Measurements from ENCODE around the gene TMEM126B. TPM values are rescaled to one million over a fixed set of nuclear protein-coding genes. Genes with fewer than 3 reads are reported as not detected.

The TMEM126B gene
- total and polyA plus RNA-seq, 10 of the 15 experiments (the other 5 are each of a cell fraction or from before 2014, with no cell fraction given) = 36.9 to 117 (median 70.3) TPM

DNA sequence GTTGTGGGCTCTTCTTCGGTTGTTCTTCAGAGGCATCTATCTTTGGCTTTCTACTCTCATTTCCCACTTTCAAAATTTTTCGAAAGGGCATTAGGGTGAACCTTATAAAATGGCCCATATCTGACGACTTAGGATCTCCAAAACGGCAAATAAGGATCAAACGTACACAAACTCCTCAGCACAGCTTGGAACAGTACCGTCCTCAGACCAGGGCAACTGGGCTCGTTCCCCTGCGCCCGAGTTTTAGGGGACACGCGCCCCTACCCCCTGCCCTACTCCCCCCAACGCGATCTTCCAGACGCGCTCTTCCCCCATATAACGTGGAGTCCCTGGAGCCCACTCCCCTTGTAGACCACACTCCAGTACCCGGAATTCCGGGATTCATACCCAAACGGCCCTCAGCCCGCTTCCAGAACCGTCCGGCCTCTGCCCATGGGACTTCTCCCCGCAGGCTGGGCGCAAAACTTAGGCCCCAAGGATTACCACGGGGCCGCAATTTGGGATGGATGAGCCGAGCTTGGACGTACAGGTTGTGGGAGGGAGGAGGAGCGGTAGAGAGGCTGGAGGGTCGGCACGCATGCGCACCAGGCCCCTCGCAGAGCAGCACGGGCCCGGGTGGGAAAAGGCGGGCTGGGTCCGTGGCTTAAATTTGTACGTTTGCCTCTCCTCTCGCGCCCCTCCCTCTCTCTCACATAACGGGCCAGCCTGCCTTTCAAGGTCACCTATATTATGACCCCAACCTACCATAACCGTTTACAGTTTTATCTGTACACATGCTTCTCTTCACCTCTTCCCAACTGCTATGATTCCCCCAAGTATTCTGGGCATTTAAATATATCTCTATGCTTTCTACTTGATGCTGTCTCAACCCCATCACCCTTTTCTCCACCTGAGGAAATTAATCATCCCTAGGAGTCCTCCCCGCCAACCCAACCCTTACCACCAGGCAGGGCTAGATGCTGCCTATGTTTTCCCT lies 54.2 kb downstream of the TMEM126B start (continued):
- TF ChIP-seq, protein P1, sequence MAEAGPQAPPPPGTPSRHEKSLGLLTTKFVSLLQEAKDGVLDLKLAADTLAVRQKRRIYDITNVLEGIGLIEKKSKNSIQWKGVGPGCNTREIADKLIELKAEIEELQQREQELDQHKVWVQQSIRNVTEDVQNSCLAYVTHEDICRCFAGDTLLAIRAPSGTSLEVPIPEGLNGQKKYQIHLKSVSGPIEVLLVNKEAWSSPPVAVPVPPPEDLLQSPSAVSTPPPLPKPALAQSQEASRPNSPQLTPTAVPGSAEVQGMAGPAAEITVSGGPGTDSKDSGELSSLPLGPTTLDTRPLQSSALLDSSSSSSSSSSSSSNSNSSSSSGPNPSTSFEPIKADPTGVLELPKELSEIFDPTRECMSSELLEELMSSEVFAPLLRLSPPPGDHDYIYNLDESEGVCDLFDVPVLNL (IDR thresholded peaks at IDR 0.05; ENCODE audit: low read depth, low read length) = no peak
- peak; percentile 47; the same call in 1 of the 2 replicates for TF ChIP-seq POLR2AphosphoS5 (IDR thresholded peaks at IDR 0.05; ENCODE audit: low read length)
- no peak for TF ChIP-seq SREBF2 (IDR thresholded peaks at IDR 0.05; ENCODE audit: low read length)
- no peak for TF ChIP-seq ZBTB11 (CRISPR knock-in tag; IDR thresholded peaks at IDR 0.05)
- TF ChIP-seq ZNF207 (IDR thresholded peaks at IDR 0.05; ENCODE audit: borderline replicate concordance) = no peak
- TF ChIP-seq NBN (IDR thresholded peaks at IDR 0.05) = no peak
- 0 out of 4 replicates have a peak, but pooled peaks of 1 of the 2 experiments have one; percentile 8 for TF ChIP-seq IKZF2 (IDR thresholded peaks at IDR 0.05)
- TF ChIP-seq, protein P2, sequence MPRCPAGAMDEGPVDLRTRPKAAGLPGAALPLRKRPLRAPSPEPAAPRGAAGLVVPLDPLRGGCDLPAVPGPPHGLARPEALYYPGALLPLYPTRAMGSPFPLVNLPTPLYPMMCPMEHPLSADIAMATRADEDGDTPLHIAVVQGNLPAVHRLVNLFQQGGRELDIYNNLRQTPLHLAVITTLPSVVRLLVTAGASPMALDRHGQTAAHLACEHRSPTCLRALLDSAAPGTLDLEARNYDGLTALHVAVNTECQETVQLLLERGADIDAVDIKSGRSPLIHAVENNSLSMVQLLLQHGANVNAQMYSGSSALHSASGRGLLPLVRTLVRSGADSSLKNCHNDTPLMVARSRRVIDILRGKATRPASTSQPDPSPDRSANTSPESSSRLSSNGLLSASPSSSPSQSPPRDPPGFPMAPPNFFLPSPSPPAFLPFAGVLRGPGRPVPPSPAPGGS (IDR thresholded peaks at IDR 0.05; ENCODE audit: borderline replicate concordance, insufficient read depth, low read depth, low read length, poor library complexity, severe bottlenecking) = no peak
- TF ChIP-seq SUZ12 (IDR thresholded peaks at IDR 0.05; ENCODE audit: unreplicated experiment) = no peak
- no peak for TF ChIP-seq KDM1A (IDR thresholded peaks at IDR 0.05; ENCODE audit: borderline replicate concordance)
- TF ChIP-seq RAD51 (IDR thresholded peaks at IDR 0.05) = no peak
- TF ChIP-seq USF1 (IDR thresholded peaks at IDR 0.05; ENCODE audit: borderline replicate concordance, extremely low read length, insufficient read depth, low read depth, low read length) = no peak
- TF ChIP-seq EP300 (IDR thresholded peaks at IDR 0.05; ENCODE audit: borderline replicate concordance in 1 of 2, control insufficient read depth in 1 of 2, low read depth in 2 of 2, low read length in 2 of 2) = no peak
- no peak for TF ChIP-seq EZH2 (IDR thresholded peaks at IDR 0.05; ENCODE audit: borderline replicate concordance, control insufficient read depth, low read depth, low read length)
- TF ChIP-seq, protein P3, sequence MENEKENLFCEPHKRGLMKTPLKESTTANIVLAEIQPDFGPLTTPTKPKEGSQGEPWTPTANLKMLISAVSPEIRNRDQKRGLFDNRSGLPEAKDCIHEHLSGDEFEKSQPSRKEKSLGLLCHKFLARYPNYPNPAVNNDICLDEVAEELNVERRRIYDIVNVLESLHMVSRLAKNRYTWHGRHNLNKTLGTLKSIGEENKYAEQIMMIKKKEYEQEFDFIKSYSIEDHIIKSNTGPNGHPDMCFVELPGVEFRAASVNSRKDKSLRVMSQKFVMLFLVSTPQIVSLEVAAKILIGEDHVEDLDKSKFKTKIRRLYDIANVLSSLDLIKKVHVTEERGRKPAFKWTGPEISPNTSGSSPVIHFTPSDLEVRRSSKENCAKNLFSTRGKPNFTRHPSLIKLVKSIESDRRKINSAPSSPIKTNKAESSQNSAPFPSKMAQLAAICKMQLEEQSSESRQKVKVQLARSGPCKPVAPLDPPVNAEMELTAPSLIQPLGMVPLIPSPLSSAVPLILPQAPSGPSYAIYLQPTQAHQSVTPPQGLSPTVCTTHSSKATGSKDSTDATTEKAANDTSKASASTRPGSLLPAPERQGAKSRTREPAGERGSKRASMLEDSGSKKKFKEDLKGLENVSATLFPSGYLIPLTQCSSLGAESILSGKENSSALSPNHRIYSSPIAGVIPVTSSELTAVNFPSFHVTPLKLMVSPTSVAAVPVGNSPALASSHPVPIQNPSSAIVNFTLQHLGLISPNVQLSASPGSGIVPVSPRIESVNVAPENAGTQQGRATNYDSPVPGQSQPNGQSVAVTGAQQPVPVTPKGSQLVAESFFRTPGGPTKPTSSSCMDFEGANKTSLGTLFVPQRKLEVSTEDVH (IDR thresholded peaks at IDR 0.05; ENCODE audit: low read depth, partially characterized antibody) = no peak
- no peak for TF ChIP-seq ATF7 (IDR thresholded peaks at IDR 0.05; ENCODE audit: low read depth)
- 0 out of 2 replicates have a peak, but pooled peaks have one; percentile 28 for TF ChIP-seq TAF1 (IDR thresholded peaks at IDR 0.05; ENCODE audit: borderline replicate concordance, low read depth, low read length)
- TF ChIP-seq KAT2A (conservative IDR thresholded peaks at IDR 0.05; ENCODE audit: control insufficient read depth, low read depth, low read length) = no peak

Data from GM12878 (cell line).